ENCODE measurements around the gene C1orf21. TPM values are rescaled to one million over a fixed set of nuclear protein-coding genes. Genes with fewer than 3 reads are reported as not detected.
A peak's percentile ranks its signal among the peaks of the same experiment; 100 is the strongest.

Gene C1orf21
- polyA plus RNA-seq, 1 of the 3 experiments (the other 2 are of a cell fraction), result 4.8 TPM

- H3K9me2 ChIP-seq, result no peaks in the 10 kb centered on the region
- peak overlapping the region in 1 of 2 experiments; percentile 51; a peak in 1 of 4 replicates for H3K27ac ChIP-seq (ENCODE audit: low read depth in 2 of 2, low read length in 1 of 2)
- no peaks in the 10 kb centered on the region; the same call in 1 of the 2 replicates for H4K20me1 ChIP-seq (ENCODE audit: insufficient read depth)
- no peak overlapping the region for H3K9ac ChIP-seq
- no peaks in the 10 kb centered on the region for H3F3A ChIP-seq (replicated peaks; ENCODE audit: insufficient read depth)
- no peak overlapping the region for H3K4me2 ChIP-seq
- CTCF ChIA-PET, result interaction anchor here (1.3 to 1.7 kb wide), 3 partner anchors 8 to 255 kb away, joined by 3 to 5 read pairs (median 4); no protein-coding TSS in a partner anchor
- no peaks in the 10 kb centered on the region for H3K36me3 ChIP-seq (replicated peaks in 1 of 2; ENCODE audit: control insufficient read depth in 1 of 2, insufficient read depth in 2 of 2, low read length in 1 of 2)
- POLR2A ChIA-PET, result no interaction called here
- H3K4me1 ChIP-seq (ENCODE audit: control insufficient read depth in 1 of 2, insufficient read depth in 2 of 2, low read depth in 1 of 2, low read length in 1 of 2), result peaks cover 18 to 23% of the 10 kb centered on the region in 2 experiments; a peak in 3 of 4 replicates
- no peak overlapping the region for H3K4me3 ChIP-seq (ENCODE audit: low read depth in 2 of 2, low read length in 1 of 2)
- no peak for TF ChIP-seq MEF2A (IDR thresholded peaks at IDR 0.05; ENCODE audit: borderline replicate concordance, low read depth)
- TF ChIP-seq GATA2 (CRISPR knock-in tag; IDR thresholded peaks at IDR 0.05), result 0 out of 2 replicates have a peak, but pooled peaks have one; percentile 25
- H3K9me3 ChIP-seq, result no peaks in the 10 kb centered on the region
- no peak overlapping the region for H2AFZ ChIP-seq (ENCODE audit: low read depth)
- WGBS (ENCODE audit: low lambda C conversion rate), result 87% methylated on average over 2 of the region's 2 CpGs
- no peak for DNase-seq
- no peaks in the 10 kb centered on the region for H3K27me3 ChIP-seq (ENCODE audit: insufficient read depth)
- peaks cover 25% of the 10 kb centered on the region; the same call in 1 of the 2 replicates for H3K79me2 ChIP-seq (ENCODE audit: insufficient read depth)
Observed at GRCh38 chr1:184408580-184408979, 21.8 kb downstream of the C1orf21 start.

GRCh38 chr1:184409011-184409410 is 22.2 kb downstream of the C1orf21 start:
- Histone ChIP-seq H4K20me1 (ENCODE audit: insufficient read depth) (no peaks in the 10 kb centered on the region; the same call in 1 of the 2 replicates), H3K9ac (no peak overlapping the region), H3K4me1 (ENCODE audit: control insufficient read depth in 1 of 2, insufficient read depth in 2 of 2, low read depth in 1 of 2, low read length in 1 of 2) (peaks cover 18 to 23% of the 10 kb centered on the region in 2 experiments; a peak in 3 of 4 replicates), H3K36me3 (replicated peaks in 1 of 2; ENCODE audit: control insufficient read depth in 1 of 2, insufficient read depth in 2 of 2, low read length in 1 of 2) (no peaks in the 10 kb centered on the region), H3K4me2 (no peak overlapping the region), H3K9me2 (no peaks in the 10 kb centered on the region), H3K27me3 (ENCODE audit: insufficient read depth) (no peaks in the 10 kb centered on the region), H2AFZ (ENCODE audit: low read depth) (no peak overlapping the region), H3K27ac (ENCODE audit: low read depth in 2 of 2, low read length in 1 of 2) (no peak overlapping the region), H3K4me3 (ENCODE audit: low read depth in 2 of 2, low read length in 1 of 2) (no peak overlapping the region), H3F3A (replicated peaks; ENCODE audit: insufficient read depth) (no peaks in the 10 kb centered on the region), H3K79me2 (ENCODE audit: insufficient read depth) (peaks cover 22% of the 10 kb centered on the region; the same call in 1 of the 2 replicates), H3K9me3 (no peaks in the 10 kb centered on the region)
- TF ChIP-seq MEF2A (IDR thresholded peaks at IDR 0.05; ENCODE audit: borderline replicate concordance, low read depth), result no peak
- no peak for TF ChIP-seq NRF1 (IDR thresholded peaks at IDR 0.05; ENCODE audit: low read depth, low read length)
- no peak for TF ChIP-seq TCF12 (IDR thresholded peaks at IDR 0.05)
- no peak for TF ChIP-seq YY1 (IDR thresholded peaks at IDR 0.05; ENCODE audit: low read depth)
- WGBS (ENCODE audit: low lambda C conversion rate), result 88% methylated on average over 3 of the region's 3 CpGs
- ChIA-PET CTCF (interaction anchor here (1.4 to 1.7 kb wide), 2 partner anchors 9 to 255 kb away, joined by 3 to 4 read pairs; no protein-coding TSS in a partner anchor), POLR2A (no interaction called here)
- DNase-seq, result no peak

GRCh38 chr1:184412472-184412871 is 25.6 kb downstream of the C1orf21 start:
- ChIA-PET POLR2A (no interaction called here), CTCF (interaction anchor here (1.2 kb wide), 1 partner anchor 251 kb away, joined by 3 read pairs; no protein-coding TSS in a partner anchor)
- H3K4me2 ChIP-seq, result no peak overlapping the region
- H3K36me3 ChIP-seq (replicated peaks in 1 of 2; ENCODE audit: control insufficient read depth in 1 of 2, insufficient read depth in 2 of 2, low read length in 1 of 2), result peaks cover 0 to 2% of the 10 kb centered on the region in 2 experiments
- no peaks in the 10 kb centered on the region for H3F3A ChIP-seq (replicated peaks; ENCODE audit: insufficient read depth)
- no peak overlapping the region for H3K9ac ChIP-seq
- TF ChIP-seq TEAD4 (IDR thresholded peaks at IDR 0.05; ENCODE audit: borderline replicate concordance, insufficient read depth) (no peak), MEF2A (IDR thresholded peaks at IDR 0.05; ENCODE audit: borderline replicate concordance, low read depth) (no peak), FOXJ3 (CRISPR knock-in tag; IDR thresholded peaks at IDR 0.05) (no peak), RCOR1 (IDR thresholded peaks at IDR 0.05; ENCODE audit: low read length) (no peak), NFIC (IDR thresholded peaks at IDR 0.05; ENCODE audit: borderline replicate concordance) (no peak), JUND (IDR thresholded peaks at IDR 0.05) (no peak), PBX3 (IDR thresholded peaks at IDR 0.05) (no peak)
- no peaks in the 10 kb centered on the region for H3K27me3 ChIP-seq (ENCODE audit: insufficient read depth)
- 83% methylated on average over 1 of the region's 1 CpG for WGBS (ENCODE audit: low lambda C conversion rate)
- no peak overlapping the region for H3K4me3 ChIP-seq (ENCODE audit: low read depth in 2 of 2, low read length in 1 of 2)
- H2AFZ ChIP-seq (ENCODE audit: low read depth), result no peak overlapping the region
- H3K27ac ChIP-seq (ENCODE audit: low read depth in 2 of 2, low read length in 1 of 2), result no peak overlapping the region
- H3K79me2 ChIP-seq (ENCODE audit: insufficient read depth), result peaks cover 11% of the 10 kb centered on the region; the same call in 1 of the 2 replicates
- H4K20me1 ChIP-seq (ENCODE audit: insufficient read depth), result no peaks in the 10 kb centered on the region
- no peak for DNase-seq
- H3K9me2 ChIP-seq, result no peaks in the 10 kb centered on the region
- H3K9me3 ChIP-seq, result no peaks in the 10 kb centered on the region
- peaks cover 12 to 17% of the 10 kb centered on the region in 2 experiments; a peak in 3 of 4 replicates for H3K4me1 ChIP-seq (ENCODE audit: control insufficient read depth in 1 of 2, insufficient read depth in 2 of 2, low read depth in 1 of 2, low read length in 1 of 2)

Measured in SK-N-SH (cell line).